HepG2 (cell line): ENCODE measurements around the gene SLC38A2.

Experiments used
- BHLHE40 ChIP-seq: IDR thresholded peaks from 2 replicates; pipeline ENCODE4 v1.6.1; 2011; ENCODE audit warnings: low read length, improper control_type of control experiment
- MAZ ChIP-seq, 2 experiments: sonication (generic) in 1 of 2; formaldehyde crosslinking in 1 of 2; IDR thresholded peaks; 2 replicates each; pipeline versions ENCODE4 v1.5.0 to v1.6.1; 2012 to 2020; ENCODE audit warnings: low read depth in 2 of 2, mild to moderate bottlenecking in 2 of 2, borderline replicate concordance in 1 of 2, improper control_type of control experiment in 1 of 2, low read length in 1 of 2, missing genetic modification reagents in 1 of 2, moderate library complexity in 1 of 2
- ZFAT ChIP-seq: sonication (generic); formaldehyde crosslinking; conservative IDR thresholded peaks from 2 replicates; pipeline ENCODE4 v1.8.1; 2023; ENCODE audit warnings: missing genetic modification reagents, inconsistent platforms
- ZFX ChIP-seq: sonication (generic); formaldehyde crosslinking; IDR thresholded peaks from 2 replicates; pipeline ENCODE4 v1.4.0; 2020; ENCODE audit warnings: mild to moderate bottlenecking, low read depth, missing genetic modification reagents, moderate library complexity
- TF ChIP-seq, protein P1 (sequence below): sonication (generic); formaldehyde crosslinking; IDR thresholded peaks from 2 replicates; pipeline ENCODE4 v1.9.0; 2021; ENCODE audit warnings: missing genetic modification reagents, mild to moderate bottlenecking, borderline replicate concordance

DNA sequence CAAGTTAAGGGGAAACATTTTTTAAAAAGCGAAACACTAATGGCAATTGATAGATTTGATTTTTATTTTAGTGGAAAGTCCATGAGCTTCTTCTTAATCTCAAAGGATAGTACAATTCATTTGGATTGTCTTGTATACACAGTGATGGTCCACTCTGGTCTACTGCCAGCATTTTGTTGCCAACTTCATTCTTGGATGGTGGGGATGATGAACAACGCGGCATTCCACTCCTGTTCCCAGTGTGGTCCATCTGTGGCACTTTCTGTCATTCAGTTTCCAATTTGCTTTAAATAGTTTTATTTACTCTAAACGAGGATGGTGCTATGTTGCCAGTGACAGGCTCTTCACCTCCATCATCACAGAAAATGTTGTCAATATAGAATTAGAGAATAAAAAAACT lies 40.3 kb upstream of the SLC38A2 start:
- TF ChIP-seq, protein P1, sequence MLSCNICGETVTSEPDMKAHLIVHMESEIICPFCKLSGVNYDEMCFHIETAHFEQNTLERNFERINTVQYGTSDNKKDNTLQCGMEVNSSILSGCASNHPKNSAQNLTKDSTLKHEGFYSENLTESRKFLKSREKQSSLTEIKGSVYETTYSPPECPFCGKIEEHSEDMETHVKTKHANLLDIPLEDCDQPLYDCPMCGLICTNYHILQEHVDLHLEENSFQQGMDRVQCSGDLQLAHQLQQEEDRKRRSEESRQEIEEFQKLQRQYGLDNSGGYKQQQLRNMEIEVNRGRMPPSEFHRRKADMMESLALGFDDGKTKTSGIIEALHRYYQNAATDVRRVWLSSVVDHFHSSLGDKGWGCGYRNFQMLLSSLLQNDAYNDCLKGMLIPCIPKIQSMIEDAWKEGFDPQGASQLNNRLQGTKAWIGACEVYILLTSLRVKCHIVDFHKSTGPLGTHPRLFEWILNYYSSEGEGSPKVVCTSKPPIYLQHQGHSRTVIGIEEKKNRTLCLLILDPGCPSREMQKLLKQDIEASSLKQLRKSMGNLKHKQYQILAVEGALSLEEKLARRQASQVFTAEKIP (CRISPR knock-in tag) = no peak
- TF ChIP-seq ZFAT (CRISPR knock-in tag) (no peak), MAZ (IDR thresholded peaks at IDR 0.05; ENCODE audit: borderline replicate concordance, low read depth, low read length) (no peak), MAZ (CRISPR knock-in tag; IDR thresholded peaks at IDR 0.05; ENCODE audit: low read depth) (no peak), BHLHE40 (no peak), ZFX (CRISPR knock-in tag) (no peak)
